ENCODE measurements around the gene ZNF516.

ZNF516 gene

DNA sequence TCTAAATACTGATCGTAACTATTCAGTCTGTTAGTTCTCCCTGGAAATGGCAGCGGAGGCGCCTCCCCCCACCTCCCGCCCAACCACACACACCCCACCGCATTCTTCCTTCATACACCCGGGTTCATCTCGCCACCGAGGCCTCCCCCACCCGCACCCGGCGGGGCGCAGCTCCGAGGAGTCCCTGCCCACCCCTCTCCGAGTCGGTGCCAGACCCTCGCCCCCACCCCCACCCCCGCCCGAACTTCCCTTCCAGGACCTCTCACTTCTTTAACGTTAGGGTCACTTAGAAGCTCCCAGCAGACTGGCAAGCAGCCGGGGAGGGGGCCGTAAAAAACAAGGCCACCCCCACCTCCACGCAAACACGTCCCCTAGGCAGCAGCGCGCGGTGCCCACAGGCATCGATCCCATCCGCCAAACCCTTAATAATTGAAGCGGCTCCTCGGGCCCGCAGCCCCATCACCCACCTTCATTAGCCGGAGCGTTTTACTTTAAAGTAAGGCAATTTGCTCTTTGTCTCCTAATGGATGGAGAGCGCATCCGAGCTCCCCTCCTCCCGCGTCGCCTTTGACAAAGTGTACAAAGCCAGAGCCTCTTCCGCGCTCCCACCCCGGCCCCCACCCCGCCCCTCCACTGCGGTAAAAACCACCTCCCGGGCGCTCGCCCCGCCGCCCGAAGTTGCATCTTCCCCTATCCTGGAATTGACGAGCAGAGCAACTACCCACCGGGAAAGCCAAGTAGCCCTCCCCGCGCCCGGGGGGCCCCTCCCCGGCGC, 624 bp downstream of the ZNF516 start:
- TF ChIP-seq, protein P1, sequence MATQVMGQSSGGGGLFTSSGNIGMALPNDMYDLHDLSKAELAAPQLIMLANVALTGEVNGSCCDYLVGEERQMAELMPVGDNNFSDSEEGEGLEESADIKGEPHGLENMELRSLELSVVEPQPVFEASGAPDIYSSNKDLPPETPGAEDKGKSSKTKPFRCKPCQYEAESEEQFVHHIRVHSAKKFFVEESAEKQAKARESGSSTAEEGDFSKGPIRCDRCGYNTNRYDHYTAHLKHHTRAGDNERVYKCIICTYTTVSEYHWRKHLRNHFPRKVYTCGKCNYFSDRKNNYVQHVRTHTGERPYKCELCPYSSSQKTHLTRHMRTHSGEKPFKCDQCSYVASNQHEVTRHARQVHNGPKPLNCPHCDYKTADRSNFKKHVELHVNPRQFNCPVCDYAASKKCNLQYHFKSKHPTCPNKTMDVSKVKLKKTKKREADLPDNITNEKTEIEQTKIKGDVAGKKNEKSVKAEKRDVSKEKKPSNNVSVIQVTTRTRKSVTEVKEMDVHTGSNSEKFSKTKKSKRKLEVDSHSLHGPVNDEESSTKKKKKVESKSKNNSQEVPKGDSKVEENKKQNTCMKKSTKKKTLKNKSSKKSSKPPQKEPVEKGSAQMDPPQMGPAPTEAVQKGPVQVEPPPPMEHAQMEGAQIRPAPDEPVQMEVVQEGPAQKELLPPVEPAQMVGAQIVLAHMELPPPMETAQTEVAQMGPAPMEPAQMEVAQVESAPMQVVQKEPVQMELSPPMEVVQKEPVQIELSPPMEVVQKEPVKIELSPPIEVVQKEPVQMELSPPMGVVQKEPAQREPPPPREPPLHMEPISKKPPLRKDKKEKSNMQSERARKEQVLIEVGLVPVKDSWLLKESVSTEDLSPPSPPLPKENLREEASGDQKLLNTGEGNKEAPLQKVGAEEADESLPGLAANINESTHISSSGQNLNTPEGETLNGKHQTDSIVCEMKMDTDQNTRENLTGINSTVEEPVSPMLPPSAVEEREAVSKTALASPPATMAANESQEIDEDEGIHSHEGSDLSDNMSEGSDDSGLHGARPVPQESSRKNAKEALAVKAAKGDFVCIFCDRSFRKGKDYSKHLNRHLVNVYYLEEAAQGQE (IDR thresholded peaks at IDR 0.05; ENCODE audit: insufficient read depth in 1 of 2, low read depth in 2 of 2, low read length in 2 of 2), result no peak
- TF ChIP-seq TAF1 (IDR thresholded peaks at IDR 0.05; ENCODE audit: borderline replicate concordance, insufficient read depth, low read length), result no peak
- no peak for TF ChIP-seq FOXP2 (optimal IDR thresholded peaks at IDR 0.05; ENCODE audit: borderline replicate concordance, extremely low read depth, extremely low read length, insufficient read depth)
- no peak for TF ChIP-seq POLR2AphosphoS5 (IDR thresholded peaks at IDR 0.05; ENCODE audit: low read depth, low read length)

DNA sequence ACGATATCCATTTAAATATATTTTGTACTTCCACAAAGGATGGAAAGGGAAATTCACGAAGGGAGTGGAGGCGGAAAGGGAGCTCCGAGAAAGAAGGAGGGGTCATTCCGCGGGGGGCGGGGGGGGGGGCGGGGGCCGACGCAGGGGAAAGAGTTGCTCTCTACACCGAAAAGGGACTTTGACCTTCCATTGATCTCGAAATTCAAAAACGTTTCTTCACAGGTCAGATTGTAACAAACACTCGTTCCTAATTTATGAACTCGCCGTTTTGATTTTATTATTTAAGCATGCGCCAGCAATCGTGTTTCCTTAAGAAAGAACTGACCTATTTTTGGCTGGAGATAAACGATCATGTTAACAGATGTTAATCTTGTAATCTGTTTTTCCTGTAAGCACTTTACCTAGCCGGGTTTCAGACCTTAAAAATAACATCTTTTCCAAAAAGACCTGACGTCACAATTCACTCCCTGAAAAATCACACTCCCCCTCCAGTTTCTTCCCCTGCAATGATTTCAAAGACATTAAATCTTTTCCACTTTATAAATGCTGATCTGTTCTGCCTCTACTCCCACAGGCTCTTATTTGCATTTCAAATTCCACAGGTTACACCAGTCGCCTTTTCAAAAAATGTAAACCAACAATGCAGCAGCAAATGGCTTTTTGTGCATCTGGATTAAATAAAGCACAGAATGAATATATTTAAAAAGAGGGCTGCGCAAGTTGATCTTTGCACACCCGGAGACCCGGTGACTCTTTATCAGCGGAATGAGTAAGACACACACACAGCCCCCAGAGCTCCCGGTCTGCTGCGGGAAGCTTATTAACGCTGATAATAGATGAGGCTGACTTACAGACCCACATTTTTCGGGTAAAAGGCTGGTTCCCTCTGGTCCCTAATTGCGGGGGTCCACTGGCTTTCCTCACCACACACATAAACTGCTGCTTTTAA, 1.6 kb downstream of the ZNF516 start:
- TF ChIP-seq FOXP2 (optimal IDR thresholded peaks at IDR 0.05; ENCODE audit: borderline replicate concordance, extremely low read depth, extremely low read length, insufficient read depth), result no peak

DNA sequence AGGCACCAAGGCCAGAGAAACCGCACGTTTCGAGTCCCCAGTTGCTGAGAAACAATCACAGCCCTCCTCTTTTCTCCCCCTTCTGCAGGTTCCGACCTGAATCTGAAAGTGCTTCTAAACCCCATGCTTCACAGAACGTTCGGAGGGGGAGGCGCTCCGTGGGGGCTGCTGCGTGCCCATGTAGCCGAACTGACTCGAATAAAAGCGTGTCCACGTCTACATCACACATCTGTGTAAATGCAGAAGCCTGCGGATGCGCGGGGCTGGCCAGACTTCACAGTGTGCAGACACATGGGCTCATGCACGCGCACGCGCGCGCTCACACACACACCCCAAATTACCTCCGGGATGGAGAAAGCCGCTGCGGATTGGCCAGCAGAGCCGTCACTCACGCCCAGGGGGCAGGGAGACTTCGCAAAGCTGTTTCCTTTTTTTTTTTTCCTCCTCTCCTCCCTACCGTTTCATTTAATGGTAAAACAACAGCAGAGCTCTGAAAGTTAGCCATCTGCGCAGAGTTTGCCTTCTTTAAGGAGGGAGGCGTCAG, 2.3 kb downstream of the ZNF516 start:
- TF ChIP-seq FOXP2 (optimal IDR thresholded peaks at IDR 0.05; ENCODE audit: borderline replicate concordance, extremely low read depth, extremely low read length, insufficient read depth) (no peak), POLR2AphosphoS5 (IDR thresholded peaks at IDR 0.05; ENCODE audit: low read depth, low read length) (no peak), TAF1 (IDR thresholded peaks at IDR 0.05; ENCODE audit: borderline replicate concordance, insufficient read depth, low read length) (peak; percentile 26; the same call in 1 of the 2 replicates), SIN3A (IDR thresholded peaks at IDR 0.05; ENCODE audit: borderline replicate concordance, insufficient read depth, low read length) (no peak)
- TF ChIP-seq, protein P1 (IDR thresholded peaks at IDR 0.05; ENCODE audit: insufficient read depth in 1 of 2, low read depth in 2 of 2, low read length in 2 of 2), result no peak

DNA sequence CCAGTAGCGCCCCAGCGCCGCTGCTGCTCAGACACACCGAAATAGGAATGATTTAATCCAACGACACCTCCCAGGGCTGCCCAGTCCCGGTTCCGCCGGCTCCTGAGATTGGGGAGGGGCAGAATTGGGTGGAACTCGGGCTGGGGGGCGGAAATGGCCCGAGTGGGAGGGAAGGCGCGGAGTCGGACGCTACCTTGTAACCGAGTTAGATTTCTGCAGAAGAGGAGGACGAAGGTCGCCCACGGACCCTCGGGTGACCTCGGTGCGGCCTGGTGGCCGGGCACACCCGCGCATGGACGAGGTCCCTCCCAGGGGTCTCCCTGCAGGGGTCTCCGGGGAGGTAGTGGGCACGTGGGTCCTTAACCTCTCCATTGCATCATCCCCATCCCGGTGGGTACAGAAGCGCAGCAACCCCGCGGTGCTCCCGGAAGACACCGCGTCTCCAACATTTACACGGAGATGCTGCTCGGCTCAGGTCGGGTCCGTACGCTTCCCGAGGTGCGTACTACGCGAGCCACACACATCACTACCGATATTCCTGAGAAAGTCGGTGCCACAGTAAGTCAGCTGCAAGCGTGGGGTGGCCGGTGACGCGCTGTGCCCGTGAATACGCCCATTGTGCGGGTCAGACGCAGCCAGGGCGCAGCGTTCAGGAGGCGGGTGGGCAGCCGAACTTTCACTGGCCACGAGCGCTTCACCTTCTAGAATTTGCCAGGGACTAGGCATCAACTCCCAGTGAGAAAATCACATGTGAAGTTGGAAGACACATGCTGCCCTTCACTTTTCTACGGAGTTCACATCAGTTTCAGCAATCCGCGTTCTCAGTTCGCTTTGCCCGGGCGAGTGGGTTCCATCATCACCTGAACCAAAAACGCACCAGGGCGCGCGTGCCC, 3.0 kb downstream of the ZNF516 start:
- TF ChIP-seq, protein P1 (IDR thresholded peaks at IDR 0.05; ENCODE audit: insufficient read depth in 1 of 2, low read depth in 2 of 2, low read length in 2 of 2), result no peak

DNA sequence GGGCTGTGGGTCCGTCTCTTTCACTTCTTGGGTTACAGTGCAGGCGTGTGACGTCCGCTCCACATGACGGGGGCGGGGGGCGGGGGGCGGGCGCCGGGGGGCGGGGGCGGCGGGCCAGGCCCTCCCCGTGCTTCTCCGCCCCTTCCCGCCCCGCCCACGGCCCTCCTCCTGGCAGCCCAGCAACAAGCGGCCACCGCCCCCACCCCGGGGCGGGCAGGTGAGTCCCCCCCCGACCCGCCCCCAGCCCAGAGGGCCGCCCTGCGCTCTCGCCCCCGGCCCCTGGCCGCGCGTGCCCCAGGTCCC, 3.6 kb downstream of the ZNF516 start:
- TF ChIP-seq FOXP2 (optimal IDR thresholded peaks at IDR 0.05; ENCODE audit: borderline replicate concordance, extremely low read depth, extremely low read length, insufficient read depth) (no peak), TAF1 (IDR thresholded peaks at IDR 0.05; ENCODE audit: borderline replicate concordance, insufficient read depth, low read length) (no peak), POLR2AphosphoS5 (IDR thresholded peaks at IDR 0.05; ENCODE audit: low read depth, low read length) (no peak), SIN3A (IDR thresholded peaks at IDR 0.05; ENCODE audit: borderline replicate concordance, insufficient read depth, low read length) (no peak)
- TF ChIP-seq, protein P1 (IDR thresholded peaks at IDR 0.05; ENCODE audit: insufficient read depth in 1 of 2, low read depth in 2 of 2, low read length in 2 of 2), result no peak
